GM23338 (cell line): ENCODE data around the gene SMARCD2. TPM values are rescaled to one million over a fixed set of nuclear protein-coding genes. Genes with fewer than 3 reads are reported as not detected.

ENCODE experiments used
- ATAC-seq: fragments of 200-7000 bp; cut with Tn5 transposase; 3 replicates; pipeline ENCODE4 v1.9.1; 2020
- DNase-seq: peaks from one replicate; pipeline ENCODE4 v3.0.0-alpha.2; 2015; ENCODE audit warnings: low spot score
- H2AFZ ChIP-seq: fragments of 200-600 bp; sonication (generic); 2 replicates; pipeline ENCODE4 v1.8.0; 2016; ENCODE audit warnings: antibody characterized with exemption, mild to moderate bottlenecking, moderate library complexity
- H3F3A ChIP-seq: fragments of 200-600 bp; sonication (generic); replicated peaks from 2 replicates; pipeline ENCODE4 v1.8.0; 2017; ENCODE audit warnings: antibody characterized with exemption, mixed run types, low read depth
- H3K27ac ChIP-seq: fragments of 200-600 bp; sonication (generic); 2 replicates; pipeline ENCODE4 v1.6.1; 2016; ENCODE audit warnings: low read depth
- H3K27me3 ChIP-seq: fragments of 200-600 bp; sonication (generic); 2 replicates; pipeline ENCODE4 v1.8.0; 2016; ENCODE audit warnings: mild to moderate bottlenecking, mixed run types, moderate library complexity; ENCODE audit not compliant: insufficient read depth
- H3K36me3 ChIP-seq: fragments of 200-600 bp; sonication (generic); 2 replicates; pipeline ENCODE4 v1.8.0; 2016; ENCODE audit warnings: mild to moderate bottlenecking; ENCODE audit not compliant: insufficient read depth
- H3K4me1 ChIP-seq: fragments of 200-600 bp; sonication (generic); 2 replicates; pipeline ENCODE4 v1.8.0; 2016; ENCODE audit warnings: mild to moderate bottlenecking, moderate library complexity; ENCODE audit not compliant: insufficient read depth
- H3K4me2 ChIP-seq: fragments of 200-600 bp; sonication (generic); 2 replicates; pipeline ENCODE4 v1.7.1; 2017; ENCODE audit warnings: mixed run types
- H3K4me3 ChIP-seq: fragments of 200-600 bp; sonication (generic); 2 replicates; pipeline ENCODE4 v1.6.1; 2016; ENCODE audit warnings: mixed run types
- H3K79me2 ChIP-seq: fragments of 200-600 bp; sonication (generic); replicated peaks from 2 replicates; pipeline ENCODE4 v1.8.0; 2017; ENCODE audit warnings: mild to moderate bottlenecking; ENCODE audit not compliant: insufficient read depth
- H3K9me2 ChIP-seq: fragments of 200-600 bp; sonication (generic); 2 replicates; pipeline ENCODE4 v1.8.0; 2017; ENCODE audit not compliant: insufficient read depth
- H4K20me1 ChIP-seq: fragments of 200-600 bp; sonication (generic); replicated peaks from 2 replicates; pipeline ENCODE4 v1.8.0; 2017; ENCODE audit warnings: mild to moderate bottlenecking; ENCODE audit not compliant: insufficient read depth
- H3K27ac Mint-ChIP-seq: 2 replicates; pipeline ENCODE4 v1.8.0; 2020; ENCODE audit warnings: inconsistent platforms, mild to moderate bottlenecking, moderate library complexity, mixed read lengths
- H3K27me3 Mint-ChIP-seq: 3 replicates; pipeline ENCODE4 v1.8.0; 2022; ENCODE audit warnings: low read depth, mild to moderate bottlenecking, moderate library complexity, mixed read lengths, inconsistent platforms; ENCODE audit not compliant: insufficient read depth, poor library complexity
- H3K36me3 Mint-ChIP-seq: 3 replicates; pipeline ENCODE4 v1.8.0; 2021; ENCODE audit warnings: low read depth, mild to moderate bottlenecking, inconsistent platforms, moderate library complexity, mixed read lengths
- H3K4me1 Mint-ChIP-seq: 3 replicates; pipeline ENCODE4 v1.8.0; 2020; ENCODE audit warnings: mild to moderate bottlenecking, inconsistent platforms, mixed read lengths
- H3K4me3 Mint-ChIP-seq: 3 replicates; pipeline ENCODE4 v1.8.0; 2021; ENCODE audit warnings: moderate library complexity, mild to moderate bottlenecking, inconsistent platforms, mixed read lengths
- H3K9me3 Mint-ChIP-seq: 3 replicates; pipeline ENCODE4 v1.8.0; 2020; ENCODE audit warnings: moderate library complexity, mild to moderate bottlenecking, inconsistent platforms, mixed read lengths
- CREB1 ChIP-seq: fragments of 250-450 bp; sonication (Bioruptor Pico); IDR thresholded peaks from 2 replicates; pipeline ENCODE4 v1.5.0; 2020; ENCODE audit warnings: low read depth, mild to moderate bottlenecking, moderate library complexity
- CTCF ChIP-seq, 2 experiments: fragments of 200-600 bp in 1 of 2; sonication (generic) in 1 of 2; conservative IDR thresholded peaks; 2 replicates each; pipeline versions ENCODE4 v1.5.1 to v1.6.1; 2016 to 2017; ENCODE audit warnings: antibody characterized with exemption in 2 of 2, low read depth in 2 of 2, mild to moderate bottlenecking in 2 of 2, moderate library complexity in 1 of 2
- ETS1 ChIP-seq: IDR thresholded peaks from 2 replicates; pipeline ENCODE4 v1.6.1; 2016; ENCODE audit warnings: antibody characterized with exemption
- EZH2 ChIP-seq: fragments of 200-600 bp; sonication (generic); IDR thresholded peaks from one replicate; pipeline ENCODE4 v1.8.0; 2017; ENCODE audit warnings: antibody characterized with exemption, mild to moderate bottlenecking, low read depth; ENCODE audit not compliant: unreplicated experiment
- EZH2phosphoT487 ChIP-seq: fragments of 200-600 bp; sonication (generic); IDR thresholded peaks from one replicate; pipeline ENCODE4 v1.8.1; 2018; ENCODE audit warnings: antibody characterized with exemption; ENCODE audit not compliant: unreplicated experiment
- JUNB ChIP-seq: IDR thresholded peaks from one replicate; pipeline ENCODE4 v1.6.1; 2016; ENCODE audit warnings: antibody characterized with exemption; ENCODE audit not compliant: unreplicated experiment
- NANOG ChIP-seq: IDR thresholded peaks from 2 replicates; pipeline ENCODE4 v1.6.1; 2016; ENCODE audit warnings: antibody characterized with exemption, borderline replicate concordance
- POLR2AphosphoS5 ChIP-seq: IDR thresholded peaks from 2 replicates; pipeline ENCODE4 v1.6.1; 2016; ENCODE audit warnings: antibody characterized with exemption, low read depth
- STAT1 ChIP-seq: IDR thresholded peaks from one replicate; pipeline ENCODE4 v1.6.1; 2016; ENCODE audit warnings: antibody characterized with exemption; ENCODE audit not compliant: unreplicated experiment
- ZNF114 ChIP-seq: fragments of 250-450 bp; sonication (Bioruptor Pico); IDR thresholded peaks from 2 replicates; pipeline ENCODE4 v1.5.0; 2020; ENCODE audit warnings: mild to moderate bottlenecking, moderate library complexity
- ZNF331 ChIP-seq: fragments of 250-450 bp; sonication (Bioruptor Pico); IDR thresholded peaks from 2 replicates; pipeline ENCODE4 v1.5.0; 2020; ENCODE audit warnings: low read depth, mild to moderate bottlenecking, moderate library complexity
- ZNF462 ChIP-seq: fragments of 250-450 bp; sonication (Bioruptor Pico); IDR thresholded peaks from 2 replicates; pipeline ENCODE4 v1.5.0; 2020; ENCODE audit warnings: mild to moderate bottlenecking, moderate library complexity
- polyA plus RNA-seq: library from polyadenylated mRNA; unstranded; fragments of >200 nt; fragmentation: Nextera tagmentation; extraction: Ambion mirVana; gene quantifications from 2 replicates; pipeline ENCODE4 v1.2.1, GENCODE V29; 2016
- total RNA-seq: library from RNA; depleted of rRNA; stranded (reverse); fragments of >200 nt; shearing (Covaris generic); gene quantifications from 2 replicates; pipeline ENCODE4 v1.2.3, GENCODE V29; 2014
- TF ChIP-seq, protein P1 (sequence below): IDR thresholded peaks from one replicate; pipeline ENCODE4 v1.6.1; 2018; ENCODE audit warnings: antibody characterized with exemption; ENCODE audit not compliant: unreplicated experiment

Gene SMARCD2
- total and polyA plus RNA-seq, 2 experiments from 2014 or later, result 36.4 to 133 TPM

DNA sequence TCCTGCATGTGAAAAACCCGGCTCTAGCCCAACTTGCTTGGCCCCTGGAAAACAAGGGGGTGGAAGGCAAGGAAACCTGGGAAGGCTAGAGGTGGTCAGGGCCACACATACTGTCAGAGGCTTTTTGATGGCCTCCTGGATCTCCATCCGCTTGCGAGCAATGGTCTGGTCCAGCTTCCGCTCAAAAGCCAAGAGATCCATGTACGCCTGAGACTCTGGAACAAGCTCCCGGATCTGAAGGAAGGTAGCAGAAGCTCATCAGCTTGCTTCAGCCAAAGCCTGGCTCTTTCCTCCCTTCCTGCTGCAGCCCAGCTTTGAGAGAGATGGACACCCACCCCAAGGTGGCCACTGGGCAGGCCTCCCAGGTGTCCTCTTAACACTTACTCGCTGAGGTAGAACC lies 5.7 kb downstream of the SMARCD2 start:
- Histone ChIP-seq H2AFZ (no peak overlapping the region), H3K4me2 (no peak overlapping the region), H3K27ac (no peak overlapping the region), H3K9me2 (no peaks in the 10 kb centered on the region), H3K4me3 (no peak overlapping the region), H3F3A (peaks cover 10% of the 10 kb centered on the region; the same call in 1 of the 2 replicates), H3K79me2 (peaks cover 43% of the 10 kb centered on the region), H4K20me1 (peaks cover 13% of the 10 kb centered on the region; the same call in 1 of the 2 replicates), H3K4me1 (peaks cover 28% of the 10 kb centered on the region), H3K27me3 (no peaks in the 10 kb centered on the region), H3K36me3 (peaks cover 11% of the 10 kb centered on the region)
- ATAC-seq (no peak), DNase-seq (no peak)
- H3K36me3 Mint-ChIP-seq, result peaks cover 52% of the 10 kb centered on the region
- peaks cover 34% of the 10 kb centered on the region for H3K4me1 Mint-ChIP-seq
- no peaks in the 10 kb centered on the region for H3K9me3 Mint-ChIP-seq
- H3K27ac Mint-ChIP-seq, result no peak overlapping the region
- peaks cover 24% of the 10 kb centered on the region for H3K27me3 Mint-ChIP-seq
- no peak for TF ChIP-seq ZNF462
- TF ChIP-seq ZNF114 (CRISPR knock-in tag), result no peak
- TF ChIP-seq STAT1, result no peak
- TF ChIP-seq CREB1 (CRISPR knock-in tag), result no peak
- no peak for TF ChIP-seq ZNF331 (CRISPR knock-in tag)
- TF ChIP-seq, protein P1, sequence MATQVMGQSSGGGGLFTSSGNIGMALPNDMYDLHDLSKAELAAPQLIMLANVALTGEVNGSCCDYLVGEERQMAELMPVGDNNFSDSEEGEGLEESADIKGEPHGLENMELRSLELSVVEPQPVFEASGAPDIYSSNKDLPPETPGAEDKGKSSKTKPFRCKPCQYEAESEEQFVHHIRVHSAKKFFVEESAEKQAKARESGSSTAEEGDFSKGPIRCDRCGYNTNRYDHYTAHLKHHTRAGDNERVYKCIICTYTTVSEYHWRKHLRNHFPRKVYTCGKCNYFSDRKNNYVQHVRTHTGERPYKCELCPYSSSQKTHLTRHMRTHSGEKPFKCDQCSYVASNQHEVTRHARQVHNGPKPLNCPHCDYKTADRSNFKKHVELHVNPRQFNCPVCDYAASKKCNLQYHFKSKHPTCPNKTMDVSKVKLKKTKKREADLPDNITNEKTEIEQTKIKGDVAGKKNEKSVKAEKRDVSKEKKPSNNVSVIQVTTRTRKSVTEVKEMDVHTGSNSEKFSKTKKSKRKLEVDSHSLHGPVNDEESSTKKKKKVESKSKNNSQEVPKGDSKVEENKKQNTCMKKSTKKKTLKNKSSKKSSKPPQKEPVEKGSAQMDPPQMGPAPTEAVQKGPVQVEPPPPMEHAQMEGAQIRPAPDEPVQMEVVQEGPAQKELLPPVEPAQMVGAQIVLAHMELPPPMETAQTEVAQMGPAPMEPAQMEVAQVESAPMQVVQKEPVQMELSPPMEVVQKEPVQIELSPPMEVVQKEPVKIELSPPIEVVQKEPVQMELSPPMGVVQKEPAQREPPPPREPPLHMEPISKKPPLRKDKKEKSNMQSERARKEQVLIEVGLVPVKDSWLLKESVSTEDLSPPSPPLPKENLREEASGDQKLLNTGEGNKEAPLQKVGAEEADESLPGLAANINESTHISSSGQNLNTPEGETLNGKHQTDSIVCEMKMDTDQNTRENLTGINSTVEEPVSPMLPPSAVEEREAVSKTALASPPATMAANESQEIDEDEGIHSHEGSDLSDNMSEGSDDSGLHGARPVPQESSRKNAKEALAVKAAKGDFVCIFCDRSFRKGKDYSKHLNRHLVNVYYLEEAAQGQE, result no peak
- TF ChIP-seq CTCF (conservative IDR thresholded peaks at IDR 0.05; ENCODE audit: low read depth in 2 of 2), result no peak
- no peak for TF ChIP-seq JUNB
- TF ChIP-seq POLR2AphosphoS5, result no peak
- TF ChIP-seq EZH2, result no peak
- TF ChIP-seq ETS1, result no peak
- no peak for TF ChIP-seq EZH2phosphoT487
- TF ChIP-seq NANOG, result no peak
- no peak overlapping the region for H3K4me3 Mint-ChIP-seq
